GM19397 (cell line): ENCODE data around the gene MAPK11.
A peak's percentile ranks its signal among the peaks of the same experiment; 100 is the strongest.

Experiments used
- ATAC-seq: cut with Tn5 transposase; IDR thresholded peaks from one replicate; pipeline ENCODE4 v1.9.1; 2021; ENCODE audit warnings: mild to moderate bottlenecking, moderate library complexity; ENCODE audit not compliant: unreplicated experiment

MAPK11 gene

GRCh38 chr22:50269970-50270665 is at the start of gene MAPK11:
TSS of gene MAPK11 (minus strand) at chr22:50270380. CDS start at chr22:50270292, 88 bp downstream.
- no peak for ATAC-seq

- no peak for ATAC-seq
Observed at GRCh38 chr22:50319503-50319951, 49.3 kb upstream of the MAPK11 start.

GRCh38 chr22:50318698-50319411 is 48.7 kb upstream of the MAPK11 start:
- ATAC-seq: no peak

- no peak for ATAC-seq
Observed at GRCh38 chr22:50318356-50318697, 48.1 kb upstream of the MAPK11 start.

GRCh38 chr22:50317674-50318073 is 47.5 kb upstream of the MAPK11 start:
- ATAC-seq: no peak

- ATAC-seq: no peak
Observed at GRCh38 chr22:50317178-50317577, 47.0 kb upstream of the MAPK11 start.

- ATAC-seq: no peak
Observed at GRCh38 chr22:50316114-50317065, 46.2 kb upstream of the MAPK11 start.

- no peak for ATAC-seq
Observed at GRCh38 chr22:50315289-50316113, 45.3 kb upstream of the MAPK11 start.

GRCh38 chr22:50314455-50315288 is 44.5 kb upstream of the MAPK11 start:
- ATAC-seq: peak; percentile 65

GRCh38 chr22:50314081-50314454 is 43.9 kb upstream of the MAPK11 start:
- ATAC-seq: no peak

- ATAC-seq: no peak
Observed at GRCh38 chr22:50313600-50313999, 43.4 kb upstream of the MAPK11 start.

- no peak for ATAC-seq
Observed at GRCh38 chr22:50313021-50313420, 42.8 kb upstream of the MAPK11 start.

GRCh38 chr22:50312371-50312770 is 42.2 kb upstream of the MAPK11 start:
- no peak for ATAC-seq

- no peak for ATAC-seq
Observed at GRCh38 chr22:50311606-50312351, 41.6 kb upstream of the MAPK11 start.

- ATAC-seq: no peak
Observed at GRCh38 chr22:50310949-50311444, 40.8 kb upstream of the MAPK11 start.

- ATAC-seq: no peak
Observed at GRCh38 chr22:50310031-50310722, 40.0 kb upstream of the MAPK11 start.

GRCh38 chr22:50309601-50309991 is 39.4 kb upstream of the MAPK11 start:
- ATAC-seq: no peak

- no peak for ATAC-seq
Observed at GRCh38 chr22:50308986-50309600, 38.9 kb upstream of the MAPK11 start.
